HG03108 (cell line): ENCODE measurements around the gene MAP4.
"Not testable (repeated sequence)": the region's sequence is repeated elsewhere in the genome, so short reads cannot be mapped to it uniquely, and the experiment has no call there.

Source experiments
- ATAC-seq: cut with Tn5 transposase; IDR thresholded peaks from one replicate; pipeline ENCODE4 v1.9.1; 2021; ENCODE audit warnings: moderate library complexity; ENCODE audit not compliant: unreplicated experiment

The MAP4 gene

GRCh38 chr3:47897954-47898353 lies 118.3 kb downstream of the MAP4 start:
- no peak for ATAC-seq

- ATAC-seq = no peak
Observed at GRCh38 chr3:47896736-47897135, 119.5 kb downstream of the MAP4 start.

- no peak for ATAC-seq
Observed at GRCh38 chr3:47895241-47895640, 121.0 kb downstream of the MAP4 start.

GRCh38 chr3:47892286-47893040 lies 123.8 kb downstream of the MAP4 start:
- no peak for ATAC-seq

GRCh38 chr3:47891613-47892005 lies 124.6 kb downstream of the MAP4 start:
- ATAC-seq = no peak

- no peak for ATAC-seq
Observed at GRCh38 chr3:47890828-47891612, 125.2 kb downstream of the MAP4 start.

GRCh38 chr3:47890126-47890827 lies 125.9 kb downstream of the MAP4 start:
- ATAC-seq = no peak

- ATAC-seq = no peak
Observed at GRCh38 chr3:47888986-47889757, 127.0 kb downstream of the MAP4 start.

GRCh38 chr3:47887991-47888390 lies 128.2 kb downstream of the MAP4 start:
- not testable (repeated sequence) for ATAC-seq

- no peak for ATAC-seq
Observed at GRCh38 chr3:47885168-47885567, 131.0 kb downstream of the MAP4 start.

- ATAC-seq = no peak
Observed at GRCh38 chr3:47884603-47885002, 131.6 kb downstream of the MAP4 start.

GRCh38 chr3:47882338-47882737 lies 133.9 kb downstream of the MAP4 start:
- no peak for ATAC-seq

- ATAC-seq = no peak
Observed at GRCh38 chr3:47877719-47878118, 138.5 kb downstream of the MAP4 start.

GRCh38 chr3:47877290-47877689 lies 138.9 kb downstream of the MAP4 start:
- no peak for ATAC-seq

- no peak for ATAC-seq
Observed at GRCh38 chr3:47874913-47875312, 141.3 kb downstream of the MAP4 start.

GRCh38 chr3:47874438-47874837 lies 141.8 kb downstream of the MAP4 start:
- no peak for ATAC-seq

GRCh38 chr3:47872916-47873315 lies 143.3 kb downstream of the MAP4 start:
- ATAC-seq = no peak

- no peak for ATAC-seq
Observed at GRCh38 chr3:47871389-47871788, 144.8 kb downstream of the MAP4 start.

- ATAC-seq = no peak
Observed at GRCh38 chr3:47870702-47871260, 145.4 kb downstream of the MAP4 start.

- no peak for ATAC-seq
Observed at GRCh38 chr3:47870156-47870555, 146.1 kb downstream of the MAP4 start.

GRCh38 chr3:47868306-47868705 lies 147.9 kb downstream of the MAP4 start:
- ATAC-seq = no peak
